Breast epithelium (tissue), 4 donors: ENCODE measurements around the gene PSMC4. TPM values are rescaled to one million over a fixed set of nuclear protein-coding genes. Genes with fewer than 3 reads are reported as not detected.

Experiments used
- DNase-seq, 2 donors: peaks; one replicate each; pipeline ENCODE4 v3.0.0-alpha.2; 2019; ENCODE audit warnings: low spot score in 2 of 2
- H3K27ac ChIP-seq, 2 donors: fragments of 200-600 bp; sonication (generic) in 1 of 2; one replicate each; pipeline ENCODE4 v1.5.1; 2016 to 2019; ENCODE audit warnings: mild to moderate bottlenecking in 1 of 2
- H3K27me3 ChIP-seq, 2 donors: fragments of 200-600 bp; sonication (generic) in 1 of 2; one replicate each; pipeline versions ENCODE4 v1.5.1 to v1.6.0; 2017 to 2019; ENCODE audit warnings: control low read depth in 1 of 2, mild to moderate bottlenecking in 1 of 2
- H3K36me3 ChIP-seq: fragments of 200-600 bp; one replicate; pipeline ENCODE4 v1.5.1; 2019
- H3K4me1 ChIP-seq, 2 donors: fragments of 200-600 bp; sonication (generic); one replicate each; pipeline ENCODE4 v1.5.1; 2016 to 2019; ENCODE audit warnings: control low read depth in 1 of 2
- H3K4me3 ChIP-seq, 3 donors: fragments of 200-600 bp; sonication (generic); 1 replicate in 2 of 3; 2 replicates in 1 of 3; pipeline ENCODE4 v1.5.1; 2016 to 2019; ENCODE audit warnings: mild to moderate bottlenecking in 3 of 3, moderate library complexity in 2 of 3
- H3K9me3 ChIP-seq, 2 donors: fragments of 200-600 bp; sonication (generic) in 1 of 2; one replicate each; pipeline ENCODE4 v1.5.1; 2016 to 2019; ENCODE audit warnings: control low read depth in 1 of 2
- POLR2A ChIP-seq: fragments of 450-650 bp; IDR thresholded peaks from one replicate; pipeline ENCODE4 v1.6.1; 2016; ENCODE audit warnings: antibody characterized with exemption, mild to moderate bottlenecking, moderate library complexity
- POLR2AphosphoS5 ChIP-seq, 3 donors: sonication (generic); formaldehyde crosslinking; IDR thresholded peaks; one replicate each; pipeline ENCODE4 v1.6.1; 2017; ENCODE audit warnings: antibody characterized with exemption in 3 of 3
- intact Hi-C: fragments of 100-400 bp; cut with DNase I; formaldehyde crosslinking; loops from one replicate; pipeline ENCODE4 v1.15.1; 2023; ENCODE audit warnings: low total_unique reads
- total RNA-seq, 3 donors: library from RNA; depleted of rRNA; stranded (reverse); fragments of >200 nt; gene quantifications; one replicate each; pipeline ENCODE4 v1.1.0, GENCODE V29; 2016
- TF ChIP-seq, protein P1 (sequence below), 3 donors: fragments of 450-650 bp; IDR thresholded peaks; one replicate each; pipeline ENCODE4 v1.5.1; 2016 to 2017; ENCODE audit warnings: antibody characterized with exemption in 3 of 3, mild to moderate bottlenecking in 3 of 3, moderate library complexity in 3 of 3

The PSMC4 gene
- total RNA-seq, 3 donors from 2014 or later: 61.4 to 71.0 (median 70.8) TPM

DNA sequence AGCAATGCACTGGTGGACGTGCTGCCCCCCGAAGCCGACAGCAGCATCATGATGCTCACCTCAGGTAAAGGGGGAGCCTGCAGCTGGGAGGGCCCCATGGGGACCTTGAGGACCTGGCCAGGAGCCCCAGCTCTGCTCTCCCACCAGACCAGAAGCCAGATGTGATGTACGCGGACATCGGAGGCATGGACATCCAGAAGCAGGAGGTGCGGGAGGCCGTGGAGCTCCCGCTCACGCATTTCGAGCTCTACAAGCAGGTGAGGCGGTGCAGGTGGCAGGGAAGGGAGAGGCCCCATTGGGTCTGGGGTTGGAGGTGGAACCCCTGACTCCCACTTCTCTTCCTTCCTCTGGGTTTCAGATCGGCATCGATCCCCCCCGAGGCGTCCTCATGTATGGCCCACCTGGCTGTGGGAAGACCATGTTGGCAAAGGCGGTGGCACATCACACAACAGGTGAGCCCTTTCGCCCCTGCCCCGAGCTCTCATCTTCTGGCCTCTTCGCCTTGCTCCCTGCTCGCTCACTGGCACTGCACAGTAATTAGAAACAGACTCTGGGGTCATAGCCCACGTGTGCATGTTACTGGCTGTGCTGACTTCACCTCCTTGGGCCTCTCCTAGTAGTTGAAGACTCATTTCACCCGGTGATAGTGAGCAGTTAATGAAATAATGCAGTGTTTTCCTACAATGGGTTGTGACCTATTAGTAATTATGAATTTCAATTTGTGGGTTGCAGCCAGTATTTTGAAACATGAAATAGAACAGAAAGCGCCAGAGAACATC, 3.6 kb downstream of the PSMC4 start:
- intact Hi-C loops: loop anchor here (5.0 kb wide), 1 partner anchor 127 kb away; the partner anchor contains the start of gene FBL
- H3K36me3 ChIP-seq: peaks cover 9% of the 10 kb centered on the region

DNA sequence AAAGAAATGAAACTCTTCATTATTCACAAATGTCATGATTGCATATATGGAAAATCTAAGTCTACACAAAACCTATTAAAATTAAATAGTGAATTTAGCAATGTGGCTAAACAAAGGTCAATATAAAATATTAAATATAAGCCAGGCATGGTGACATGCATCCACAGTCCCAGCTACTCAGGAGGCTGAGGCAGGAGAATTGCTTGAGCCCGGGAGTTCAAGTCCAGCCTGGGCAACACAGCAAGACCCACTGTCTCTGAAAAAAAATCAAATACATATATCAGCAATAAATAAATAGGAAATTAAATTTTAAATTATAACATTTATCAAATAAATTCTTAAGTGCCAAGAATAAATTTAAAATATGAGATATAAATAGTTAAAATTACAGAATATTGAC, 11.9 kb downstream of the PSMC4 start:
- no peak for DNase-seq
- no peak overlapping the region for H3K27ac ChIP-seq
- no peaks in the 10 kb centered on the region for H3K27me3 ChIP-seq
- no peaks in the 10 kb centered on the region for H3K4me1 ChIP-seq
- intact Hi-C loops: no loop called here
- H3K4me3 ChIP-seq: no peak overlapping the region
- H3K9me3 ChIP-seq: peaks cover 27 to 30% of the 10 kb centered on the region in 2 donors
- no peak for TF ChIP-seq POLR2A
- TF ChIP-seq POLR2AphosphoS5 (IDR thresholded peaks at IDR 0.05): no peak
- TF ChIP-seq, protein P1, sequence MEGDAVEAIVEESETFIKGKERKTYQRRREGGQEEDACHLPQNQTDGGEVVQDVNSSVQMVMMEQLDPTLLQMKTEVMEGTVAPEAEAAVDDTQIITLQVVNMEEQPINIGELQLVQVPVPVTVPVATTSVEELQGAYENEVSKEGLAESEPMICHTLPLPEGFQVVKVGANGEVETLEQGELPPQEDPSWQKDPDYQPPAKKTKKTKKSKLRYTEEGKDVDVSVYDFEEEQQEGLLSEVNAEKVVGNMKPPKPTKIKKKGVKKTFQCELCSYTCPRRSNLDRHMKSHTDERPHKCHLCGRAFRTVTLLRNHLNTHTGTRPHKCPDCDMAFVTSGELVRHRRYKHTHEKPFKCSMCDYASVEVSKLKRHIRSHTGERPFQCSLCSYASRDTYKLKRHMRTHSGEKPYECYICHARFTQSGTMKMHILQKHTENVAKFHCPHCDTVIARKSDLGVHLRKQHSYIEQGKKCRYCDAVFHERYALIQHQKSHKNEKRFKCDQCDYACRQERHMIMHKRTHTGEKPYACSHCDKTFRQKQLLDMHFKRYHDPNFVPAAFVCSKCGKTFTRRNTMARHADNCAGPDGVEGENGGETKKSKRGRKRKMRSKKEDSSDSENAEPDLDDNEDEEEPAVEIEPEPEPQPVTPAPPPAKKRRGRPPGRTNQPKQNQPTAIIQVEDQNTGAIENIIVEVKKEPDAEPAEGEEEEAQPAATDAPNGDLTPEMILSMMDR (IDR thresholded peaks at IDR 0.05): no peak
- peaks cover 3% of the 10 kb centered on the region for H3K36me3 ChIP-seq

More for the DNA sequence above, 3.6 kb downstream of the PSMC4 start:
- no peak for DNase-seq
- TF ChIP-seq, protein P1 (IDR thresholded peaks at IDR 0.05): no peak
- TF ChIP-seq POLR2AphosphoS5 (IDR thresholded peaks at IDR 0.05) (no peak), POLR2A (no peak)
- Histone ChIP-seq H3K27me3 (no peaks in the 10 kb centered on the region), H3K4me3 (no peak overlapping the region), H3K9me3 (no peaks in the 10 kb centered on the region), H3K27ac (no peak overlapping the region), H3K4me1 (peaks cover 0 to 9% of the 10 kb centered on the region in 2 donors)

DNA sequence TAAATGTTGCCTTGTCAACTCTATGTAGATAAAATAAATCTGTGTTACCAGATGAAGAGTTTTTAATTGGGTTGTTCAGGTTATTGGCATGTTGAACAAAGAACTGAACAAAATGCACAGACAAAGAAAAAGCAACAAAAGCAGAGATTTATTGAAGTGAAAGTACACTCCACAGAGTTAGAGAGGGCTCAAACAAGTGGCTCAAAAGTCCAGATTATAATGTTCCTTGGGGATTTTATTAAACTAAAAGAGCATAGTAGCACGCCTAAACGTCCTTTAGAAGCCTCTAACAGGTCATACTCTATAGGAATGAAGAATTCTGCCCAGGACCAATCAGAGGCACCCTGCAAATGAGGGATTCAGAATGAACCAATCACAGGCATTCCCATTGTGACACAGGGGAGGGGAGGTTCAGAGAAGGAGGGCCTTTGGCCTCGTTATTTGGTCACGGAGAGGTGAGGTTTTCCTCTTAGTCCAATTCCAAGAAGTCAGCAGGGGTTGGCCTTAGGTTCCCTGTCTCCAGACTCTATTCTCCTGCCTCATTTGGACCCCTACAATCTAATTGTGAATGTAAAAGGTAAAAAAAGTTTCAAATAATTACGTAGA, 12.8 kb downstream of the PSMC4 start:
- no peaks in the 10 kb centered on the region for H3K27me3 ChIP-seq
- intact Hi-C loops: no loop called here
- peaks cover 3% of the 10 kb centered on the region for H3K36me3 ChIP-seq
- no peak overlapping the region for H3K27ac ChIP-seq
- no peak overlapping the region for H3K4me3 ChIP-seq
- H3K4me1 ChIP-seq: no peaks in the 10 kb centered on the region
- DNase-seq: no peak
- peaks cover 27 to 30% of the 10 kb centered on the region in 2 donors for H3K9me3 ChIP-seq
- no peak for TF ChIP-seq POLR2A
- TF ChIP-seq, protein P1 (IDR thresholded peaks at IDR 0.05): no peak
- no peak for TF ChIP-seq POLR2AphosphoS5 (IDR thresholded peaks at IDR 0.05)

DNA sequence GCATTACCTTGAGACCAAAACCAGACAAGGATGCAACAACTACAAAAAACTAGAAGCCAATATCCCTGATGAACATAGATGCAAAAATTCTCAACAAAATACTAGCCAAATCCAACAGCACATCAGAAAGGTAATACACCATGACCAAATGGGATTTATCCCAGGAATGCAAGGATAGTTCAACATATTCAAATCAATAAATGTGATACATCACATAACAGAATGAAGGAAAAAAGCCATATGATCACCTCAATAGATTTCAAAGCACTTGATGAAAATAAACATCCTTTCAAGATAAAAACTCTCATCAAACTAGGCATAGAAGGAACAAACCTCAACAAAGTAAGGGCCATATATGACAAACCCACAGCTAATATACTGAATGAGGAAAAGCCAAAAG, 15.7 kb downstream of the PSMC4 start:
- H3K4me3 ChIP-seq: no peak overlapping the region
- H3K27ac ChIP-seq: no peak overlapping the region
- DNase-seq: no peak
- H3K9me3 ChIP-seq: peaks cover 27 to 30% of the 10 kb centered on the region in 2 donors
- no peaks in the 10 kb centered on the region for H3K4me1 ChIP-seq
- intact Hi-C loops: no loop called here
- H3K27me3 ChIP-seq: no peaks in the 10 kb centered on the region
- no peaks in the 10 kb centered on the region for H3K36me3 ChIP-seq
- TF ChIP-seq, protein P1 (IDR thresholded peaks at IDR 0.05): no peak
- TF ChIP-seq POLR2A (no peak), POLR2AphosphoS5 (IDR thresholded peaks at IDR 0.05) (no peak)

DNA sequence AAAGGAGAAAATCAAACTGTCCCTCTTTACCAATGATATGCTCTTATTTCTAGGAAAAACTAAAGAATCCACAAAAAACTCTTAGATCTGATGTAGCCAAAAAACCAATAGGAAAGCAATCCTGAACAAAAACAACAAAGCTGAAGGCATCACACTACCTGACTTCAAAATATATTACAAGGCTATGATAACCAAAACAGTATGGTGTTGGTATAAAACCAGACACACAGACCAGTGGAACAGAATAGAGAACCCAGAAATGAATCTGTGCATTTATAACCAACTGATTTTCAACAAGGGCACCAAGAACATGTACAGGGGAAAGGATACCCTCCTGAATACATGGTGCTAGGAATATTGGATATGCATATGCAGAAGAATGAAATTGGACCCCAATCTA, 16.2 kb downstream of the PSMC4 start:
- Histone ChIP-seq H3K27ac (no peak overlapping the region), H3K4me3 (no peak overlapping the region), H3K9me3 (peaks cover 27 to 30% of the 10 kb centered on the region in 2 donors), H3K36me3 (no peaks in the 10 kb centered on the region), H3K4me1 (no peaks in the 10 kb centered on the region), H3K27me3 (no peaks in the 10 kb centered on the region)
- TF ChIP-seq POLR2A: no peak
- TF ChIP-seq, protein P1 (IDR thresholded peaks at IDR 0.05): no peak
- no peak for TF ChIP-seq POLR2AphosphoS5 (IDR thresholded peaks at IDR 0.05)
- DNase-seq: no peak
- intact Hi-C loops: no loop called here
